Lower lobe of right lung (tissue), 2 donors: ENCODE data around the gene ASF1A. TPM values are rescaled to one million over a fixed set of nuclear protein-coding genes. Genes with fewer than 3 reads are reported as not detected.

Source experiments
- ATAC-seq, 2 donors: fragments of 200-7000 bp; cut with Tn5 transposase; one replicate each; pipeline ENCODE4 v1.9.1; 2020 to 2022; ENCODE audit warnings: mild to moderate bottlenecking in 2 of 2, moderate library complexity in 2 of 2
- DNase-seq: peaks from one replicate; pipeline ENCODE4 v3.0.0-alpha.2; 2020
- H3K27ac ChIP-seq: fragments of 200-600 bp; one replicate; pipeline ENCODE4 v1.8.0; 2022
- H3K27me3 ChIP-seq: fragments of 200-600 bp; one replicate; pipeline ENCODE4 v1.8.0; 2022; ENCODE audit warnings: low read depth
- H3K36me3 ChIP-seq: fragments of 200-600 bp; one replicate; pipeline ENCODE4 v1.8.0; 2022; ENCODE audit warnings: mild to moderate bottlenecking
- H3K4me1 ChIP-seq: fragments of 200-600 bp; one replicate; pipeline ENCODE4 v1.8.0; 2022
- H3K4me3 ChIP-seq: fragments of 200-600 bp; one replicate; pipeline ENCODE4 v1.8.0; 2022; ENCODE audit warnings: mild to moderate bottlenecking
- H3K9me3 ChIP-seq: fragments of 200-600 bp; one replicate; pipeline ENCODE4 v1.8.0; 2022
- CTCF ChIP-seq: fragments of 200-600 bp; IDR thresholded peaks from one replicate; pipeline ENCODE4 v1.8.0; 2022; ENCODE audit warnings: antibody characterized with exemption, mild to moderate bottlenecking
- intact Hi-C: fragments of 100-400 bp; cut with DNase I; formaldehyde crosslinking; loops from one replicate; pipeline ENCODE4 v1.11.0; 2022
- total RNA-seq: library from RNA; stranded (reverse); fragmentation: NEBNext Ultra II Directional; extraction: Animal tissue kit (Norgen Biotek cat#: 25700); gene quantifications from one replicate; pipeline ENCODE4 v1.2.1, GENCODE V29; 2021
- donor health status: DM: no; HTN: yes; CAD: no; lungs with severe emphysema.

ASF1A gene
- total RNA-seq, 1 donor from 2014 or later: 25.9 TPM

DNA sequence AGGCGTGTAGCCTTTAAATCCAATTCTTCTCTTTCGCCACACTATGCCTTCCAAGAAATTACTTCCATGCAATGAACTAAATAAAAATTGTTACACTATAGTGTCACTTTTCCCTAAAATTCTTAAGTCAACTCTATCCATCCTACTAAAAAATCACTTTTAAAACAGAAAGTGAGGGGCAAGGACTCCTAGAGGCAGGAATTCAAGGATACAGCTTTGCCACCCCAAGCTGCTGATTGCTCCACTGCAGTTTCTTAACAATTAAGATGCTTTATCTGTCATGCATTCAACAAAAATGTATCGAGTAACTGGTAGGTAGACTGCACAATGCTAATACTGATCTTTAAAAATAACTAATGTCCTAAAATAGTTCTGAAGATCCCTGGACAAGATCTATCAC, 36.7 kb downstream of the ASF1A start:
- Histone ChIP-seq H3K27ac (no peak overlapping the region), H3K4me3 (no peak overlapping the region), H3K4me1 (peaks cover 10% of the 10 kb centered on the region), H3K36me3 (peaks cover 44% of the 10 kb centered on the region), H3K9me3 (no peaks in the 10 kb centered on the region), H3K27me3 (no peaks in the 10 kb centered on the region)
- ATAC-seq (no peak), DNase-seq (no peak)
- no peak for TF ChIP-seq CTCF
- intact Hi-C loops: no loop called here

- Histone ChIP-seq H3K27me3 (no peaks in the 10 kb centered on the region), H3K36me3 (peaks cover 44% of the 10 kb centered on the region), H3K9me3 (no peaks in the 10 kb centered on the region), H3K4me1 (peaks cover 10% of the 10 kb centered on the region), H3K27ac (no peak overlapping the region), H3K4me3 (no peak overlapping the region)
- no peak for ATAC-seq
- DNase-seq: no peak
- intact Hi-C loops: no loop called here
- TF ChIP-seq CTCF: no peak
These were observed 37.5 kb downstream of the ASF1A start for GRCh38 chr6:118931436-118931835.

DNA sequence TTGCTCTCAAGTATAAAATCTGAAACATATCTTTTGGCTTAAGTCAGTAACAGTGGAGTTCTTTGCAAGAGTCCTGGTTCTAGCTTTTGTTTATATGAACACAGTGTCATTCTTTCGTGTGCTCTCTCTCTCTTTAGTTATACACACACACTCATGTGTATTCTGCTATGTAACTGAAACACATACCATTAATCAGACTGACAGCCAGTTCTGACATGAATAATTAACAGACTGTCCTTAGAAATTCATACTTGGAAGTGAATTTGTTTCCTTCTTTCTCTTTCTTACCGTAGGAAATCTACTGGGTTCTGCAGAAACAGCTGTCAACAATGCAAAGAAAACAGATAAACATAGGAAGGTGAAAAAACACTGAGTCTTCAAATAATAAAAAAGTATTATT, 38.5 kb downstream of the ASF1A start:
- no peaks in the 10 kb centered on the region for H3K27me3 ChIP-seq
- intact Hi-C loops: no loop called here
- H3K27ac ChIP-seq: no peak overlapping the region
- no peak for TF ChIP-seq CTCF
- no peak for ATAC-seq
- no peaks in the 10 kb centered on the region for H3K9me3 ChIP-seq
- H3K4me1 ChIP-seq: peaks cover 10% of the 10 kb centered on the region
- peaks cover 41% of the 10 kb centered on the region for H3K36me3 ChIP-seq
- H3K4me3 ChIP-seq: no peak overlapping the region
- DNase-seq: no peak

GRCh38 chr6:118933855-118934460, 40.0 kb downstream of the ASF1A start:
- no peaks in the 10 kb centered on the region for H3K27me3 ChIP-seq
- TF ChIP-seq CTCF: no peak
- no peak for DNase-seq
- peaks cover 10% of the 10 kb centered on the region for H3K4me1 ChIP-seq
- peak overlapping the region; percentile 83 for H3K4me3 ChIP-seq
- H3K36me3 ChIP-seq: peaks cover 26% of the 10 kb centered on the region
- ATAC-seq: no peak
- peak overlapping the region; percentile 95 for H3K27ac ChIP-seq
- intact Hi-C loops: no loop called here
- no peaks in the 10 kb centered on the region for H3K9me3 ChIP-seq

- H3K27ac ChIP-seq: peak within 1 kb of the TSS; percentile 95
- peaks cover 19% of the 10 kb centered on the region for H3K36me3 ChIP-seq
- no peak for TF ChIP-seq CTCF
- DNase-seq: peak; percentile 94
- intact Hi-C loops: no loop called here
- ATAC-seq: peak; percentile 98 to 99
- peak within 1 kb of the TSS; percentile 83 for H3K4me3 ChIP-seq
- no peaks in the 10 kb centered on the region for H3K27me3 ChIP-seq
- peaks cover 10% of the 10 kb centered on the region for H3K4me1 ChIP-seq
- H3K9me3 ChIP-seq: no peaks in the 10 kb centered on the region
These were observed 40.7 kb downstream of the ASF1A start, which contains the start of gene MCM9 for GRCh38 chr6:118934461-118935330. MCM9 (minus strand) TSS chr6:118935159; CDS start chr6:118931723, 3,436 bp downstream.
